KG1 (cell line): ENCODE results near the gene PTPRA.
"Not testable (repeated sequence)": the region's sequence is repeated elsewhere in the genome, so short reads cannot be mapped to it uniquely, and the experiment has no call there.

Experiments
- DNase-seq: peaks from one replicate; lab custom pipeline; 2025; lab: John Stamatoyannopoulos, UW

The PTPRA gene, protein sequence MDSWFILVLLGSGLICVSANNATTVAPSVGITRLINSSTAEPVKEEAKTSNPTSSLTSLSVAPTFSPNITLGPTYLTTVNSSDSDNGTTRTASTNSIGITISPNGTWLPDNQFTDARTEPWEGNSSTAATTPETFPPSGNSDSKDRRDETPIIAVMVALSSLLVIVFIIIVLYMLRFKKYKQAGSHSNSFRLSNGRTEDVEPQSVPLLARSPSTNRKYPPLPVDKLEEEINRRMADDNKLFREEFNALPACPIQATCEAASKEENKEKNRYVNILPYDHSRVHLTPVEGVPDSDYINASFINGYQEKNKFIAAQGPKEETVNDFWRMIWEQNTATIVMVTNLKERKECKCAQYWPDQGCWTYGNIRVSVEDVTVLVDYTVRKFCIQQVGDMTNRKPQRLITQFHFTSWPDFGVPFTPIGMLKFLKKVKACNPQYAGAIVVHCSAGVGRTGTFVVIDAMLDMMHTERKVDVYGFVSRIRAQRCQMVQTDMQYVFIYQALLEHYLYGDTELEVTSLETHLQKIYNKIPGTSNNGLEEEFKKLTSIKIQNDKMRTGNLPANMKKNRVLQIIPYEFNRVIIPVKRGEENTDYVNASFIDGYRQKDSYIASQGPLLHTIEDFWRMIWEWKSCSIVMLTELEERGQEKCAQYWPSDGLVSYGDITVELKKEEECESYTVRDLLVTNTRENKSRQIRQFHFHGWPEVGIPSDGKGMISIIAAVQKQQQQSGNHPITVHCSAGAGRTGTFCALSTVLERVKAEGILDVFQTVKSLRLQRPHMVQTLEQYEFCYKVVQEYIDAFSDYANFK

DNA sequence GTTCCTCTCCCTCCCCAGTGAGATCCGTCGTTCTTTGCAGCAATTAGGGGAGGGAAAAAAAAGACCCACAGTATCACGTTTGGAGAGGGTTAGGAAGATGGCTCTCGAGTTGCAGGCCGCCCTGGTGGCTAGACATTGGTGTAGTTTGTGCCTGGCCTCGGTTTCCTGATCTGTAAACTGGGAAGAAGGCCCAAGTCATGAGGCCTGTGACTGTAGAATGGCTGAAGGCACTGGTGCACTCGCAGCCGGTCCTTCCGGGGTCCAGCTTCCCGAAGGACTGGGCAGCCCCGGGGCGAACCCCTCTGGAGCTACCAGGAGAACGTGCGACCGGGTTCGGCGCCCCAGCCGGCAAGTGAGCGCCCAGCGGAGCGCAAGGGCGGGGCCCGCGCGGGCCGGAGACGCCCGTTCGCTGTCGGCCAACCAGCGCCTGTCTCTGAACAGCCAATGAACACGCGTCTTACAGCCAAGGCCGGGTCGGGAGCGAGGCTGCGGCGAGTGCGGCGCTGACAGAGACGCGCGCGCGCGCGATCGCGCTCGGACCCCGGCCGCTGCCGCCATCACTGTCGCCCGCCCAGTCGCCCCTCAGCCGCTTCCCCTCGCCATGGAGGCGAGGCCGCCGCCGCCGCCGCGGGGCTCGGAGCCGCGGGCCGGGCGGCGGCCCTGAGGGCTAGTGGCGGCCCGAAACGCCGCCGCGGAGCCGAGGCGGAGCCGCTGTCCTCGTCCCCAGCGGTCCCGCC is at the start of gene PTPRA:
Gene PTPRA (plus strand): TSS at position 472 of the 737 bp plus-strand sequence. CDS start 90,797 bp downstream, outside the sequence.
- DNase-seq: peak; percentile 93

- no peak for DNase-seq
Measured at GRCh38 chr20:2825761-2826160, 47.5 kb upstream of the PTPRA start.

- DNase-seq: no peak
Measured at GRCh38 chr20:2826655-2827054, 46.6 kb upstream of the PTPRA start.

- DNase-seq: no peak
Measured at GRCh38 chr20:2829376-2829775, 43.9 kb upstream of the PTPRA start.

DNA sequence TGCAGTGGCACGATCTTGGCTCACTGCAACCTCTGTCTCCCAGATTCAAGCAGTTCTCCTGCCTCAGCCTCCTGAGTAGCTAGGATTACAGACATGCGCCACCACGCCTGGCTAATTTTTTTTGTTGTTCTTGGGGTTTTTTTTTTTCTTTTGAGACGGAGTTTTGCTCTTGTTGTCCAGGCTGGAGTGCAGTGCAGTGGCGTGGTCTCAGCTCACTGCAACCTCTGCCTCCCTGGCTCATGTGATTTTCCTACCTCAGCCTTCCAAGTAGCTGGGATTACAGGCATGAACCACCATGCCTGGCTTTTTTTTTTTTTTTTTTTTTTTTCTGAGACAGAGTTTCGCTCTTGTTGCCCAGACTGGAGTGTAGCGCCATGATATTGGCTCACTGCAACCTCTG is 42.1 kb upstream of the PTPRA start:
- DNase-seq: not testable (repeated sequence)

GRCh38 chr20:2833761-2834160 is 39.5 kb upstream of the PTPRA start:
- DNase-seq: no peak

DNA sequence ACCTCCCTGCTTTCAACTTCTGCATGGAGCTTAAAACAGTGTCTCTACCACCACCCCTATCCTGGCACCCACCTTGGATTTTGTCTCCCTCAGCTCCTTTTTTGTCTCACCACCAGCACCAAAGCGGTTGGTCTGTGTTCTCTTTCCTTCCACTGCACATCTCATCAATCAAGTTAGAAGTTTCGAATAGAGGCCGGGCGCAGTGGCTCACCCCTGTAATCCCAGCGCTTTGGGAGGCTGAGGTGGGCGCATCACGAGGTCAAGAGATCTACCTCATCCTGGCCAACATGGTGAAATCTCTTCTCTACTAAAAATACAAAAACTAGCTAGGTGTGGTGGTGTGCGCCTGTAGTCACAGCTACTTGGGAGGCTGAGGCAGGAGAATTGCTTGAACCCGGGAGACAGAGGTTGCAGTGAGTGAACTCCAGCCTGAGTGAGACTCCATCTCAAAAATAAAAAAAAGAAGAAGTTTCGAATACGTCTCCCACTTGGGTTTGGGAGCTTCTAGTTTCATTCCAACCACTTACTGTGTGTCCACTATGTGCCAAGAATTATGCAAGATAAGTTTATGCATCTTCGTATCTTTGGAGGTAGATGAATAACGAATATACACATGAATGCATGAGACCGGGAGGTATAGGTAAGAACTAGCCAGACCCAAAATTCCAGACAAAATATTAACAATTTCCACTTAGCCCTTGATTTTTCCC is 38.7 kb upstream of the PTPRA start:
- DNase-seq: no peak

- DNase-seq: no peak
Measured at GRCh38 chr20:2835331-2835796, 37.9 kb upstream of the PTPRA start.

- no peak for DNase-seq
Measured at GRCh38 chr20:2836035-2836434, 37.2 kb upstream of the PTPRA start.

- DNase-seq: no peak
Measured at GRCh38 chr20:2837221-2837960, 35.9 kb upstream of the PTPRA start.

- DNase-seq: no peak
Measured at GRCh38 chr20:2838170-2838797, 35.0 kb upstream of the PTPRA start.

GRCh38 chr20:2838847-2839671 is 34.2 kb upstream of the PTPRA start:
- no peak for DNase-seq

GRCh38 chr20:2839732-2840137 is 33.5 kb upstream of the PTPRA start:
- DNase-seq: no peak

DNA sequence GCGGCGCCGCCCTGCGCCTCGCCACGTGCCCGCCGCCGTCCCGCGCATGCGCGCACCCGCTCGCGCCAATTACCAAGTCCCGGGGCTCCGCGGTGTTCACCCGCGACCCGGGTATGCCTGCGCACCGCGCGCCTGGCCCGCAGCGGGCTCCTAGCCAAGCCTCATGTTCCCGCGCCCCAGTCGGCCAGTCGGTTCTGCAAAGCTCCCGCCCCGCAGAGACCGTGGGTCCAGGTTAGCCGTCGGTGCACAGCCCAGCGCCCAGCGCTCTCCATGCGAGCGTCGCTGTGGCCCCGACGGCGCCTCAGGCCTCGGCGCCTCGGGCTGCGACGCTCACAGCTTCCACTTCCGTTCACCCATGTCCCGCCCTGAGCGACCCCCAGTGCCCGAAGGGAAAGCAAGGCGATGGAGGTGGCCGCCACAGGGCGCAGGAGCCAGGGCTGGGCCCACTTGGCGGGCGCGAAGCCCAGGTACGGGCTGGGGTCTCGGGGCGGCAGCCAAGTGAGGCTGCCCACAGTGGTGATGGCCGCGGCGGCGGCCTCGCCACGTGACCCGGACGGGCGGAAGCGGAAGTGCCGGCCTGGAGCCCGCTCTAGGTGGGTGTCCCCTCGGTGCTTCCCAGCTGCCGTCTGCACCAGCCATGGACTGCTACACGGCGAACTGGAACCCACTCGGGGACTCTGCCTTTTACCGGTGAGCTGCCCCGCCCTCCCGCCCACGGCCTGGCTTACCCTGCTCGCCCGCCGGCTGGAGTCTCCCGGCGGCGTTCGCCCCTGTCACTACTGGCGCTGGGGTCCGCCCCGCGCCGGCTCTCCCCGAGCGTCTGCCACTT is 32.9 kb upstream of the PTPRA start, which contains the start of the genes PCED1A and VPS16:
Gene PCED1A (minus strand): TSS at position 518 of the 829 bp plus-strand sequence. CDS start 743 bp downstream, outside the sequence.
Gene VPS16 (plus strand): TSS at position 608 of the 829 bp plus-strand sequence. CDS start 30 bp downstream, at position 638.
- DNase-seq: peak; percentile 72

GRCh38 chr20:2840967-2841531 is 32.2 kb upstream of the PTPRA start:
- no peak for DNase-seq

DNA sequence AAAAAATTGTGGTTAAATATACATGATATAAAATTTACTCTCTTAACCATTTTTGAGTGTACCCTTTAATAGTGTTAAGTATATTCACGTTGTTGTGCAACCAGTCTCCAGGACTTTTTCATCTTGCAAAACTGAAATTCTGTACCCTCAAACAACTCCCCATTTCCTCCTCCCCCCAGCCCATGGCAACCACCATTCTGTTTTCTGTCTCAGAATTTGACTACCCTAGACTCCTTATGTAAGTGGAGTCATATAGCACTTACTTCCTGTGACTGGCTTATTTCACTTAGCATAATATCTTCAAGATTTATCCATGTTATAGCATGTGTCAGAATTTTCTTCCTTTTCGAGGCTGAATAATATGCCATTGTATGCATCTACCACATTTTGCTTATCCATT is 27.7 kb upstream of the PTPRA start:
- DNase-seq: no peak

- DNase-seq: no peak
Measured at GRCh38 chr20:2846698-2847097, 26.6 kb upstream of the PTPRA start.

GRCh38 chr20:2847802-2848201 is 25.5 kb upstream of the PTPRA start:
- no peak for DNase-seq
